ENCODE measurements around the gene OR4N5.

GRCh38 chr14:20194101-20194500, 55.5 kb downstream of the OR4N5 start:
- TF ChIP-seq, protein P1, sequence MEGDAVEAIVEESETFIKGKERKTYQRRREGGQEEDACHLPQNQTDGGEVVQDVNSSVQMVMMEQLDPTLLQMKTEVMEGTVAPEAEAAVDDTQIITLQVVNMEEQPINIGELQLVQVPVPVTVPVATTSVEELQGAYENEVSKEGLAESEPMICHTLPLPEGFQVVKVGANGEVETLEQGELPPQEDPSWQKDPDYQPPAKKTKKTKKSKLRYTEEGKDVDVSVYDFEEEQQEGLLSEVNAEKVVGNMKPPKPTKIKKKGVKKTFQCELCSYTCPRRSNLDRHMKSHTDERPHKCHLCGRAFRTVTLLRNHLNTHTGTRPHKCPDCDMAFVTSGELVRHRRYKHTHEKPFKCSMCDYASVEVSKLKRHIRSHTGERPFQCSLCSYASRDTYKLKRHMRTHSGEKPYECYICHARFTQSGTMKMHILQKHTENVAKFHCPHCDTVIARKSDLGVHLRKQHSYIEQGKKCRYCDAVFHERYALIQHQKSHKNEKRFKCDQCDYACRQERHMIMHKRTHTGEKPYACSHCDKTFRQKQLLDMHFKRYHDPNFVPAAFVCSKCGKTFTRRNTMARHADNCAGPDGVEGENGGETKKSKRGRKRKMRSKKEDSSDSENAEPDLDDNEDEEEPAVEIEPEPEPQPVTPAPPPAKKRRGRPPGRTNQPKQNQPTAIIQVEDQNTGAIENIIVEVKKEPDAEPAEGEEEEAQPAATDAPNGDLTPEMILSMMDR (IDR thresholded peaks at IDR 0.05), result no peak
- TF ChIP-seq POLR2A (IDR thresholded peaks at IDR 0.05), result no peak
